GM21576 (cell line): ENCODE results near the gene EPB41L5.
"Not testable (repeated sequence)": the region's sequence is repeated elsewhere in the genome, so short reads cannot be mapped to it uniquely, and the experiment has no call there.

Experiments
- ATAC-seq: cut with Tn5 transposase; IDR thresholded peaks from one replicate; pipeline ENCODE4 v1.9.1; 2021; ENCODE audit warnings: mild to moderate bottlenecking, moderate library complexity; ENCODE audit not compliant: unreplicated experiment

EPB41L5 gene

GRCh38 chr2:120192280-120192679 is 179.4 kb downstream of the EPB41L5 start:
- ATAC-seq, result no peak

GRCh38 chr2:120195553-120195952 is 182.7 kb downstream of the EPB41L5 start:
- ATAC-seq, result no peak

DNA sequence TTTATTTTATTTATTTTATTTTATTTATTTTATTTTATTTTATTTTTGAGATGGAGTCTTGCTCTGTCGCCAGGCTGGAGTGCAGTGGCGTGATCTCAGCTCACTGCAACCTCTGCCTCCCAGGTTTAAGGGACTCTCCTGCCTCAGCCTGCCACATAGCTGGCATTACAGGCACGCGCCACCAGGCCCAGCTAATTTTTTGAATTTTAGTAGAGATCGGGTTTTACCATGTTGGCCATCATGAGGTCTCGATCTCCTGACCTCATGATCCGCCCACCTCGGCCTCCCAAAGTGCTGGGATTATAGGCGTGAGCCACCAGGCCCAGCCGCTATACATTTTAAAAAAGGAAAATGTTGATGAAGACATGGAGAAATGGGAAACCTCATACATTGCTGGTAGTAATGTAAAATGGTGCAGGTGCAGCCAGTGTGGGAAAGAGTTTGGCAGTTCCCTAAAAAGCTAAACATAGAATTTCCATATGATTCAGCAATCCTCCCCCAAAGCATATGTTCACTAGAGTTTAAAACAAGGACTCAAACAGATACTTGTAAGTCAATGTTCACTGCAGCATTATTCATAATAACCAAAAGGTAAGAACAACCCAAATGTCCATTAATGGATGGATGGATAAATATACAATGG is 187.1 kb downstream of the EPB41L5 start:
- not testable (repeated sequence) for ATAC-seq

GRCh38 chr2:120203251-120204021 is 190.6 kb downstream of the EPB41L5 start:
- no peak for ATAC-seq

GRCh38 chr2:120204022-120204405 is 191.1 kb downstream of the EPB41L5 start:
- ATAC-seq, result no peak

- ATAC-seq, result no peak
These were observed 191.5 kb downstream of the EPB41L5 start for GRCh38 chr2:120204417-120204816.

- ATAC-seq, result no peak
These were observed 192.2 kb downstream of the EPB41L5 start for GRCh38 chr2:120204945-120205670.

- ATAC-seq, result no peak
These were observed 193.2 kb downstream of the EPB41L5 start for GRCh38 chr2:120206022-120206581.

DNA sequence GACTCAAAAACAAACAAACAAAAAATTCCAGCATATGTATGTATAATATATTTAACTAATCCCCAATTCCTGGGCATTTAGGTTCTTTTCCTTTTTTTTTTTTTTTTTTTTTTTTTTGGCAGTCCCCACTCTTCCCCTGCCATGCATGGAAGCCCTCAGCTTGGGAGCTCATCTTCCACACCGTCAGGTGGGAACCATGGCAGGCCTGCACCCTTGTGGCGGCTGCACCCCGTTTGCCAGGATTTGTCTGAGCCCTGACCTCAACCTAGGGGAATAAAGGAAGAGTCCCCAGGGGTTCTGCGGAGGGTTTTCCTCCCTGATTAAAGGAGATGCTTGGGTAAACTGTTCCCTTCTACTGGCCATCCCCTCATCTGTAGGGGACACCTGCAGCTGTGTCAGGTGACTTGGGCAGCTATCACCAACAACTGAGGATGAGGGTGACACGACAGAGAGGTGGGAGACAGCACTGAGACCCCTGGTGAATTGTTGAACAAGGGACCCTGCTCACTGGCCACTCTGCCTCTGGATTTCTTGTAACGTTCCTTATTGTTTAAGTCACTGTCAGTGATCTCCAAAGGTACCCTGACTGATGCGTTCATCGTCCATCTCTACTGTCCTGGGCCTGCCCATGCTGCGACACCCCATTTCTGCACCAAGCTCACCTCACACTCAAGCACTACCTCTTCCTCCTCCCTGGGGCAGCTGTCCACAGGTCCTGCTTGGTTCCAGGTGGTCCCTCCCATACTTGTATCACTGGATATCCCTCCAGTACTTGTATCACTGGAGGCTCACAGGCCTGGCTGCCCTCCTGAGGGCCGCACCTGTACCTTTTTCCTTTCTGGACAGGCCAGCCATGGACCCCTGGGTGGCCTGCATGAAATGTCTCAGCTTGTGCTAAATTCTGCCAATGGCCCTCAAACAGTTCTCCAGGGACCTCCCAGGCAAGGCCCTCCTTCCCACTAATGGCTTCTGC is 195.8 kb downstream of the EPB41L5 start:
- ATAC-seq, result no peak

DNA sequence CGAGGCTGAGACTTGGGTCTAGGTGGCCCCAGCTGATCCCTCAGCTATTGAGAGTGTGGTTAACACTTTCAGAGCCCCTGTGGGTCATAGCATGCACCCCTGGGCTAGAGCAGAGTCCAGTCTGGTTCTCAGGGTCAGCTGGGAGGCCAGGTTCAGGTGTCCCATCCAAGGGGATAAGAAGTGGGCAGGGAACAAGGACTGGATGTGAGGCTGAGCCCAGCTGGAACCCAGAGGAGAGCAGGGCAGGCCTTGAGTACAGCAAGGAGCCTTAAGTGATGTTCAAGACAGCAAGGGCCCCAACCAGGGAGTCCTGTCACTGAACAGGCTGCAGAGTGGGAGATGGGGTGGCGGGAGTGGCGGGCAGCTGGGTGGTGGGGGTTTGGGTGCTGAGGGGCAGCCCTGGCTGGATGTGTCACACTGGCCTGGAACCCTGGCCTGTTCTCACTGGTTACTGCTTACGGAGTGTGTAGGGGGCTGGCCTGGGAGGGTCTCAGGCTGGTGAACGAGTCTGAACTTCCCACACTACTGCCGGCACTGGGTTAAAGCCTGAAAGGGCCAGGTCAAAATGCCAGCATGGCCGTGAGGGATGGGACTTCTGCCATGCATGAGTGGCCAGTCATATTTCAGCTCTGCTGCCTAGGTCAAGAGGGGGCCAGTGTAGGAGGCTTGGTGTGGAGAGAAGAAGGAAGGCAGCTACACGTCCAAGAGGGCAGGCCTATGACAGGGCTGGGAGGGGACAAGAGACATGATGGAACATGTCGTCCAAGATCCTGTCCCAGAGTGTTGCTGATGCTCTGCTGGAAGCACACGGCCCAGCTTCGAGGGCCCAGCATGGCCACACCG is 196.8 kb downstream of the EPB41L5 start:
- ATAC-seq, result no peak

- no peak for ATAC-seq
These were observed 197.4 kb downstream of the EPB41L5 start for GRCh38 chr2:120210270-120210693.

GRCh38 chr2:120218181-120218580 is 205.3 kb downstream of the EPB41L5 start:
- no peak for ATAC-seq

DNA sequence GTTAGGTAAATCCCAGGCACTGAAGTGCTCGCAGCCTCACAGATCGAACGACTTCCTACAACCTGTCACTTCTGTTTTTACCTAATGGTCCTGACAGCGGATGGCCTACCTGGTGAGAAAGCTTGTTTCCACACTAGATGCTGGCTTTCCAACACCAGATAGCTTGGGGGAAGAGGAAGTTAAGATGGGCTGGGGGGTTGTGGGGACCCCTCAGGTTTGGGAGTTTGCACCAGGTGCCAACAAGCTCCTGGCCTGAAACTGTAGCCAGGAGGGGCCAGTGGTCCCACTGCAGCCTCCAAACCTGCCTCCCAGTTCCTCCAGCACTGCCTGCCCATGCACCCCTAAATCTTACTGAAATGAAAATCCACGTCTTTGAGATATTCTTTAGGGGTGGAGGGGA is 206.4 kb downstream of the EPB41L5 start:
- ATAC-seq, result no peak

DNA sequence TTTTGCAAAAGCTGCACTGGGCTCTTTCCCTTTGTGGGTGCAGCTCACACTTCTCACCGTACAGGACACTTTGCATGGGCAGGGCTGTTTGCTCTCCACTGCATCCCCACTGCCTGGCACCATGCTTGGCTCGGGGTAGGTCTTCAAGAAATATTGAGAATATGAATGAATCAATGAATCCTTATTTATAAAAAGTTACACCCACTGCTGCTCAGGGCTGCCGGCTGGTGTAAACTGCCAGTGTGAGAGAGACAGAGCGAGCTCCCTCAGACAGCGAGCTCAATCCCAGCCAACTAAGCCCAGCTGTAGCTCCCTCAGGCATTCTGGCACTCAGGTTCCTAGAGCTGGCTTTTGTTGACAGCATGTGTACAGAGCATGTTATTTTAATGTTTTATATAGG is 206.9 kb downstream of the EPB41L5 start:
- ATAC-seq, result no peak

- ATAC-seq, result no peak
These were observed 207.9 kb downstream of the EPB41L5 start for GRCh38 chr2:120220756-120221155.

- ATAC-seq, result no peak
These were observed 208.7 kb downstream of the EPB41L5 start for GRCh38 chr2:120221616-120222015.

GRCh38 chr2:120222186-120223033 is 209.5 kb downstream of the EPB41L5 start:
- no peak for ATAC-seq
